ENCODE measurements around the gene MTCL1. TPM values are rescaled to one million over a fixed set of nuclear protein-coding genes. Genes with fewer than 3 reads are reported as not detected.

MTCL1 gene
- total RNA-seq, 1 experiment from 2014 or later, result 28.3 TPM

- no peak for DNase-seq
- intact Hi-C loops (cut with micrococcal nuclease; ENCODE audit: unreplicated experiment), result no loop called here
- no peaks in the 10 kb centered on the region for H3K27me3 ChIP-seq (replicated peaks; ENCODE audit: control insufficient read depth, insufficient read depth, low read length)
- CTCF ChIA-PET, result no interaction called here
- no peaks in the 10 kb centered on the region for H3K9me3 Mint-ChIP-seq (ENCODE audit: unreplicated experiment)
- H3K36me3 ChIP-seq (ENCODE audit: control insufficient read depth, insufficient read depth, low read length), result no peaks in the 10 kb centered on the region
- TF ChIP-seq CTCF (IDR thresholded peaks at IDR 0.05; ENCODE audit: insufficient read depth in 1 of 2, low read depth in 1 of 2, low read length in 1 of 2, severe bottlenecking in 1 of 2, unreplicated experiment in 1 of 2), result no peak
- H3K9me3 ChIP-seq, result no peaks in the 10 kb centered on the region
- H3K4me1 ChIP-seq, result no peaks in the 10 kb centered on the region
- peaks cover 12% of the 10 kb centered on the region for H3K4me1 Mint-ChIP-seq (ENCODE audit: low read depth, unreplicated experiment)
- H3K27ac Mint-ChIP-seq (ENCODE audit: unreplicated experiment), result no peak overlapping the region
- POLR2A ChIA-PET, result no interaction called here
- H3K27me3 Mint-ChIP-seq (ENCODE audit: insufficient read depth, unreplicated experiment), result no peaks in the 10 kb centered on the region
- no peak overlapping the region for H3K4me3 Mint-ChIP-seq (ENCODE audit: unreplicated experiment)
- no peak overlapping the region for H3K4me3 ChIP-seq (ENCODE audit: low read depth, low read length)
- no peaks in the 10 kb centered on the region for H3K36me3 Mint-ChIP-seq (ENCODE audit: insufficient read depth, unreplicated experiment)
- no TSS peak for BruUV-seq (replicated peaks)
These were observed 45.0 kb upstream of the MTCL1 start for GRCh38 chr18:8660316-8660715.

- Mint-ChIP-seq H3K4me3 (ENCODE audit: unreplicated experiment) (no peak overlapping the region), H3K4me1 (ENCODE audit: low read depth, unreplicated experiment) (peaks cover 12% of the 10 kb centered on the region), H3K9me3 (ENCODE audit: unreplicated experiment) (no peaks in the 10 kb centered on the region), H3K36me3 (ENCODE audit: insufficient read depth, unreplicated experiment) (no peaks in the 10 kb centered on the region), H3K27ac (ENCODE audit: unreplicated experiment) (no peak overlapping the region), H3K27me3 (ENCODE audit: insufficient read depth, unreplicated experiment) (no peaks in the 10 kb centered on the region)
- ChIA-PET CTCF (no interaction called here), POLR2A (no interaction called here)
- Histone ChIP-seq H3K9me3 (no peaks in the 10 kb centered on the region), H3K36me3 (ENCODE audit: control insufficient read depth, insufficient read depth, low read length) (no peaks in the 10 kb centered on the region), H3K4me1 (no peaks in the 10 kb centered on the region), H3K27me3 (replicated peaks; ENCODE audit: control insufficient read depth, insufficient read depth, low read length) (no peaks in the 10 kb centered on the region), H3K4me3 (ENCODE audit: low read depth, low read length) (no peak overlapping the region)
- no peak for TF ChIP-seq CTCF (IDR thresholded peaks at IDR 0.05; ENCODE audit: insufficient read depth in 1 of 2, low read depth in 1 of 2, low read length in 1 of 2, severe bottlenecking in 1 of 2, unreplicated experiment in 1 of 2)
- no TSS peak for BruUV-seq (replicated peaks)
- intact Hi-C loops (cut with micrococcal nuclease; ENCODE audit: unreplicated experiment), result no loop called here
- DNase-seq, result peak in 1 of 2 experiments; percentile 22
These were observed 43.4 kb upstream of the MTCL1 start for GRCh38 chr18:8661754-8662559.

GRCh38 chr18:8662560-8663255 is 42.6 kb upstream of the MTCL1 start:
- POLR2A ChIA-PET, result no interaction called here
- intact Hi-C loops (cut with micrococcal nuclease; ENCODE audit: unreplicated experiment), result no loop called here
- Mint-ChIP-seq H3K4me1 (ENCODE audit: low read depth, unreplicated experiment) (peaks cover 8% of the 10 kb centered on the region), H3K27ac (ENCODE audit: unreplicated experiment) (no peak overlapping the region), H3K36me3 (ENCODE audit: insufficient read depth, unreplicated experiment) (no peaks in the 10 kb centered on the region), H3K4me3 (ENCODE audit: unreplicated experiment) (no peak overlapping the region), H3K27me3 (ENCODE audit: insufficient read depth, unreplicated experiment) (no peaks in the 10 kb centered on the region), H3K9me3 (ENCODE audit: unreplicated experiment) (no peaks in the 10 kb centered on the region)
- Histone ChIP-seq H3K36me3 (ENCODE audit: control insufficient read depth, insufficient read depth, low read length) (no peaks in the 10 kb centered on the region), H3K4me1 (no peaks in the 10 kb centered on the region), H3K4me3 (ENCODE audit: low read depth, low read length) (no peak overlapping the region), H3K27me3 (replicated peaks; ENCODE audit: control insufficient read depth, insufficient read depth, low read length) (no peaks in the 10 kb centered on the region), H3K9me3 (no peaks in the 10 kb centered on the region)
- CTCF ChIA-PET, result no interaction called here
- no peak for DNase-seq
- no TSS peak for BruUV-seq (replicated peaks)
- TF ChIP-seq CTCF (IDR thresholded peaks at IDR 0.05; ENCODE audit: insufficient read depth in 1 of 2, low read depth in 1 of 2, low read length in 1 of 2, severe bottlenecking in 1 of 2, unreplicated experiment in 1 of 2), result no peak
